ENCODE data around the gene BRIP1.
"Not testable (repeated sequence)": the region's sequence is repeated elsewhere in the genome, so short reads cannot be mapped to it uniquely, and the experiment has no call there.

Gene BRIP1

DNA sequence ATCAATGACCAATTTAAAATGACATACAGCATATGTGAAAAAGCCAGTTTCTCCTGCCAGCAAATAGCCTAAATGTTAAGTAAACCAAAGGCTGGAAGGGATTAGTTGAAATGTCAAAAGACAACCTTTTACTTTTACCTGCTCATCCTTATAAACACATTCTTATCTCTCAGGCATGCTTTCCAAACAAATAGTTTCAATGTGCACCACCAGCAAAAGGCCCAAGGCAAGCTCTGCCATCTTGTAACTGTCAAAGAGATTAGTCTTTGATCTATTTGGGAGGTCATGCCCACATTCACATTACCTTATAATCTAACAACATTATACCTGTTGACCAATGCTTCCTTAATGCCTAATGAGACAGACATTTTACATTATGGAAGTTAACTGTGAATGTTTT lies 140.1 kb downstream of the BRIP1 start:
- Histone ChIP-seq H3K79me2 (ENCODE audit: insufficient read depth, low read depth) (no peaks in the 10 kb centered on the region), H3K27me3 (ENCODE audit: insufficient read depth, low read depth) (no peaks in the 10 kb centered on the region), H3K4me2 (no peak overlapping the region), H2AFZ (ENCODE audit: low read depth) (no peak overlapping the region), H4K20me1 (ENCODE audit: insufficient read depth) (no peaks in the 10 kb centered on the region), H3K9ac (no peak overlapping the region), H3K27ac (no peak overlapping the region), H3K4me1 (ENCODE audit: low read depth, poor library complexity, severe bottlenecking) (no peaks in the 10 kb centered on the region), H3K36me3 (ENCODE audit: insufficient read depth) (no peaks in the 10 kb centered on the region), H3K4me3 (IDR thresholded peaks at IDR 0.05; ENCODE audit: insufficient read depth, low read depth, low read length) (no peak overlapping the region)
- TF ChIP-seq, protein P1, sequence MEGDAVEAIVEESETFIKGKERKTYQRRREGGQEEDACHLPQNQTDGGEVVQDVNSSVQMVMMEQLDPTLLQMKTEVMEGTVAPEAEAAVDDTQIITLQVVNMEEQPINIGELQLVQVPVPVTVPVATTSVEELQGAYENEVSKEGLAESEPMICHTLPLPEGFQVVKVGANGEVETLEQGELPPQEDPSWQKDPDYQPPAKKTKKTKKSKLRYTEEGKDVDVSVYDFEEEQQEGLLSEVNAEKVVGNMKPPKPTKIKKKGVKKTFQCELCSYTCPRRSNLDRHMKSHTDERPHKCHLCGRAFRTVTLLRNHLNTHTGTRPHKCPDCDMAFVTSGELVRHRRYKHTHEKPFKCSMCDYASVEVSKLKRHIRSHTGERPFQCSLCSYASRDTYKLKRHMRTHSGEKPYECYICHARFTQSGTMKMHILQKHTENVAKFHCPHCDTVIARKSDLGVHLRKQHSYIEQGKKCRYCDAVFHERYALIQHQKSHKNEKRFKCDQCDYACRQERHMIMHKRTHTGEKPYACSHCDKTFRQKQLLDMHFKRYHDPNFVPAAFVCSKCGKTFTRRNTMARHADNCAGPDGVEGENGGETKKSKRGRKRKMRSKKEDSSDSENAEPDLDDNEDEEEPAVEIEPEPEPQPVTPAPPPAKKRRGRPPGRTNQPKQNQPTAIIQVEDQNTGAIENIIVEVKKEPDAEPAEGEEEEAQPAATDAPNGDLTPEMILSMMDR (conservative IDR thresholded peaks at IDR 0.05; ENCODE audit: low read depth, low read length), result no peak

DNA sequence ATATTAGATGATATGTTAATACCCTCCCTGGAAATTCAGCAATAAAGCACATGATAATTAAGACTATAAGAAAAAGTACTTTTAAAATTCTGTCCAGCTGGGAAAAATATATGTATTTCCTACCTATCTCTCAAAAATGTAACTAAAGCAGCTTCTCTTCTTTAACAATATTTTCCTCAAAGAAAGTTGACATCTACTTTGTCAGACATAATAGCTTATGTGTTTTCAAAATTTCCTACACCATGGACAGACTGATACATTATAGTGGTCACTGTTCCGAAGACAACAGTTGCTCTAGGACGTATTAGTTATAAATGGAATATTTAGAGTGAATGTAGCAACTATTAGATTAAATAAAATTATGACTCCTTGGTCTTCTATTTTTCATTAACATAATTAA lies 140.9 kb downstream of the BRIP1 start:
- no peaks in the 10 kb centered on the region for H3K36me3 ChIP-seq (ENCODE audit: insufficient read depth)
- no peak overlapping the region for H3K4me2 ChIP-seq
- H3K27ac ChIP-seq, result no peak overlapping the region
- TF ChIP-seq, protein P1 (conservative IDR thresholded peaks at IDR 0.05; ENCODE audit: low read depth, low read length), result no peak
- H3K27me3 ChIP-seq (ENCODE audit: insufficient read depth, low read depth), result no peaks in the 10 kb centered on the region
- no peaks in the 10 kb centered on the region for H3K4me1 ChIP-seq (ENCODE audit: low read depth, poor library complexity, severe bottlenecking)
- H4K20me1 ChIP-seq (ENCODE audit: insufficient read depth), result no peaks in the 10 kb centered on the region
- H3K4me3 ChIP-seq (IDR thresholded peaks at IDR 0.05; ENCODE audit: insufficient read depth, low read depth, low read length), result no peak overlapping the region
- no peak overlapping the region for H3K9ac ChIP-seq
- no peaks in the 10 kb centered on the region for H3K79me2 ChIP-seq (ENCODE audit: insufficient read depth, low read depth)
- no peak overlapping the region for H2AFZ ChIP-seq (ENCODE audit: low read depth)

DNA sequence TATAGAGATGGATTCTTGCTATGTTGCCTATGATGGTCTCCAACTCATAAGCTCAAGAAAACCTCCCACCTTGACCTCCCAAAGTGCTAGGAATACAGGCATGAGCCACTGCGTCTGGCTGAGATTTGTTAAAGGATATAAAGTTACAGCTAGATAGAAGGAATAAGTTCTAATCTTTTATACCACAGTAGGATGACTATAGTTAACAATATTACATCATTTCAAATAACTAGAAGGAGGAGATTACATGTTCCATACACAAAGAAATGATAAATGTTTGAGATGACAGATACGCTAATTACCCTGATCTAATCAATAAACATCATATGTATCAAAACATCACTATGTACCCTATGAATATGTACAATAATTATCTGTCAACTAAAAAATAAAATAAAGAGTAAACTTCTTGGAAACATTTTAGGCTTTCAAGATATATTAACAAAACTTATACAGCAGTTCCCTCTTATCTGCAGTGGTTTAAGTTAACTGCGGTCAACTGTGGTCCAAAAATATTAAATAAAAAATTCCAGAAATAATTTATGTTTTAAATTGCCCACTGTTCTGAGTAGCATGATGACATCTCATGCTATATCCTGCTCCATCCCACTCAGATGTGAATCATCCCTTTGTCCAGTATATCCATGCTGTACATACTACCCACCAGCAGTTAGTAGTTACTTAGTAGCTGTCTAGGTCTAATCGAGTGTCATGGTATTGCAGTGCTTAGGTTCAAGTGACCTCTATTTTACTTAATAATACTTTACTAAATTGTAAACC lies 143.1 kb downstream of the BRIP1 start:
- H3K27me3 ChIP-seq (ENCODE audit: insufficient read depth, low read depth), result no peaks in the 10 kb centered on the region
- no peak overlapping the region for H3K9ac ChIP-seq
- H3K36me3 ChIP-seq (ENCODE audit: insufficient read depth), result no peaks in the 10 kb centered on the region; the same call in 1 of the 2 replicates
- no peak overlapping the region for H2AFZ ChIP-seq (ENCODE audit: low read depth)
- H3K4me3 ChIP-seq (IDR thresholded peaks at IDR 0.05; ENCODE audit: insufficient read depth, low read depth, low read length), result no peak overlapping the region
- no peak overlapping the region for H3K4me2 ChIP-seq
- no peaks in the 10 kb centered on the region for H3K79me2 ChIP-seq (ENCODE audit: insufficient read depth, low read depth)
- no peak overlapping the region for H3K27ac ChIP-seq
- no peaks in the 10 kb centered on the region for H4K20me1 ChIP-seq (ENCODE audit: insufficient read depth)
- H3K4me1 ChIP-seq (ENCODE audit: low read depth, poor library complexity, severe bottlenecking), result no peaks in the 10 kb centered on the region
- TF ChIP-seq, protein P1 (conservative IDR thresholded peaks at IDR 0.05; ENCODE audit: low read depth, low read length), result no peak

DNA sequence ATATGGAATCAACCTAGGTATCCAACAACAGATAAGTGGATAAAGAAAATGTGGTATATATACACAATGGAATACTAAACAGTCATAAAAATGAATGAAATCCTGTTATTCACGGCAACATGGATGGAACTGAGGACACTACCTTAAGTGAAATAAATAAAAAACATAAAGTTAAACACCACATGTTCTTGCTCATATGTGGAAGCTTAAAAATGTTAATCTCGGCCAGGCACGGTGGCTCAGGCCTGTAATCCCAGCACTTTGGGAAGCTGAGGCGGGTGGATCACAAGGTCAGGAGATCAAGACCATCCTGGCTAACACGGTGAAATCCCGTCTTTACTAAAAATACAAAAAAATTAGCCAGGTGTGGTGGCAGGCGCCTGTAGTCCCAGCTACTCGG lies 144.1 kb downstream of the BRIP1 start:
- H3K4me2 ChIP-seq; H3K4me1 ChIP-seq (ENCODE audit: low read depth, poor library complexity, severe bottlenecking); H3K4me3 ChIP-seq (IDR thresholded peaks at IDR 0.05; ENCODE audit: insufficient read depth, low read depth, low read length); H3K27ac ChIP-seq; H2AFZ ChIP-seq (ENCODE audit: low read depth); H3K36me3 ChIP-seq (ENCODE audit: insufficient read depth); H4K20me1 ChIP-seq (ENCODE audit: insufficient read depth); H3K27me3 ChIP-seq (ENCODE audit: insufficient read depth, low read depth); H3K79me2 ChIP-seq (ENCODE audit: insufficient read depth, low read depth); H3K9ac ChIP-seq: not testable (repeated sequence)

DNA sequence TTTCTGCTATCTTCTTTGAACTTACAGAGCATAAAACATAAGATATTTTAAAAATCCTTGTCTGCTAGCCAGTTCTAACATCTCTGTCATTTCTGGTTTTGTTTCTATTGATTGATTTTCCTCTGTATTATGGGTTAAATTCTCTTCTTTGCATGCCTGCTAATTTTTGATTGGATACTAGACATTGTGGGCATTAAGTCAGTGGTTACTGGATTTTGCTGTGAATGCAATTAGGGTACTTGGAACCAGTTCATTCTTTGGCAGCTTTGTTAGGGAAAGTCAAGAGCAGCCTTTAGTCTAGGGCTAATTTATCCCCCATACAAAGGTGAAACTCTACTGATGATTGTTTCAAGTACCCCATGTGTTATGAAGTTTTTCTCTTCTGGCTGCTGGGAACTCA lies 145.3 kb downstream of the BRIP1 start:
- Histone ChIP-seq H3K4me3 (IDR thresholded peaks at IDR 0.05; ENCODE audit: insufficient read depth, low read depth, low read length) (no peak overlapping the region), H4K20me1 (ENCODE audit: insufficient read depth) (no peaks in the 10 kb centered on the region), H3K4me2 (no peak overlapping the region), H3K9ac (no peak overlapping the region), H3K79me2 (ENCODE audit: insufficient read depth, low read depth) (no peaks in the 10 kb centered on the region), H3K27me3 (ENCODE audit: insufficient read depth, low read depth) (no peaks in the 10 kb centered on the region), H3K36me3 (ENCODE audit: insufficient read depth) (no peaks in the 10 kb centered on the region; the same call in 1 of the 2 replicates), H3K4me1 (ENCODE audit: low read depth, poor library complexity, severe bottlenecking) (no peaks in the 10 kb centered on the region), H3K27ac (no peak overlapping the region), H2AFZ (ENCODE audit: low read depth) (no peak overlapping the region)
- TF ChIP-seq, protein P1 (conservative IDR thresholded peaks at IDR 0.05; ENCODE audit: low read depth, low read length), result no peak

Measured in KMS-11 (cell line).